ENCODE results near the gene SGIP1. TPM values are rescaled to one million over a fixed set of nuclear protein-coding genes. Genes with fewer than 3 reads are reported as not detected.

Gene SGIP1
- total and polyA plus RNA-seq, 2 experiments from 2014 or later = 2.4 to 6.1 TPM

DNA sequence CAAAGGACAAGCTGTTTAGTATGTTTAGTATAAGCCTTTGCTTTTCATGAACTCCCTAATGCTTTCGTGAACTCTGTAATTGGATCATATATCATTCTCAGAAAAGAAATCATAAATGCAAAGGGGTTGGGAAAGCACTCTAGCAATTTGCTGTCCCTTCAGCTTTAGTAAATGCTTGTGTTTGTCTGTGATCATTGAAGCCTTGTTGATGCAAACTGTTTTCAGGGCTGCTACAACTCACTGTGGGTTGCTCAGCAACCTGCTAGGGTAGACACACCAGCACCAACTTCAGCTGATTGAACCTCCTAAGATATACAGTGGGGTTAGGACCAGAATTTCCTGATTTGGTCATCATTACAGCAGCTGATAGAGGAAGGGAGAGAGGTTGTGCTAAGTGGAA, 95.0 kb downstream of the SGIP1 start:
- Mint-ChIP-seq H3K9me3 (no peaks in the 10 kb centered on the region), H3K36me3 (ENCODE audit: low read depth) (no peaks in the 10 kb centered on the region), H3K4me3 (no peak overlapping the region), H3K4me1 (no peaks in the 10 kb centered on the region), H3K27me3 (ENCODE audit: insufficient read depth, low read depth, poor library complexity) (peaks cover 2% of the 10 kb centered on the region), H3K27ac (no peak overlapping the region)
- no peak overlapping the region for H3K27ac ChIP-seq (ENCODE audit: low read depth)
- DNase-seq (ENCODE audit: low spot score) (no peak), ATAC-seq (no peak)
- no peaks in the 10 kb centered on the region for H3K36me3 ChIP-seq (ENCODE audit: insufficient read depth)
- H3K4me2 ChIP-seq = no peak overlapping the region
- H3K27me3 ChIP-seq (ENCODE audit: insufficient read depth) = no peaks in the 10 kb centered on the region
- TF ChIP-seq CREB1 (CRISPR knock-in tag; IDR thresholded peaks at IDR 0.05; ENCODE audit: low read depth) (no peak), STAT1 (IDR thresholded peaks at IDR 0.05; ENCODE audit: unreplicated experiment) (no peak), NANOG (IDR thresholded peaks at IDR 0.05; ENCODE audit: borderline replicate concordance) (no peak), POLR2AphosphoS5 (IDR thresholded peaks at IDR 0.05; ENCODE audit: low read depth) (no peak), EZH2 (IDR thresholded peaks at IDR 0.05; ENCODE audit: low read depth, unreplicated experiment) (no peak), ZNF114 (CRISPR knock-in tag; IDR thresholded peaks at IDR 0.05) (no peak)
- TF ChIP-seq, protein P1, sequence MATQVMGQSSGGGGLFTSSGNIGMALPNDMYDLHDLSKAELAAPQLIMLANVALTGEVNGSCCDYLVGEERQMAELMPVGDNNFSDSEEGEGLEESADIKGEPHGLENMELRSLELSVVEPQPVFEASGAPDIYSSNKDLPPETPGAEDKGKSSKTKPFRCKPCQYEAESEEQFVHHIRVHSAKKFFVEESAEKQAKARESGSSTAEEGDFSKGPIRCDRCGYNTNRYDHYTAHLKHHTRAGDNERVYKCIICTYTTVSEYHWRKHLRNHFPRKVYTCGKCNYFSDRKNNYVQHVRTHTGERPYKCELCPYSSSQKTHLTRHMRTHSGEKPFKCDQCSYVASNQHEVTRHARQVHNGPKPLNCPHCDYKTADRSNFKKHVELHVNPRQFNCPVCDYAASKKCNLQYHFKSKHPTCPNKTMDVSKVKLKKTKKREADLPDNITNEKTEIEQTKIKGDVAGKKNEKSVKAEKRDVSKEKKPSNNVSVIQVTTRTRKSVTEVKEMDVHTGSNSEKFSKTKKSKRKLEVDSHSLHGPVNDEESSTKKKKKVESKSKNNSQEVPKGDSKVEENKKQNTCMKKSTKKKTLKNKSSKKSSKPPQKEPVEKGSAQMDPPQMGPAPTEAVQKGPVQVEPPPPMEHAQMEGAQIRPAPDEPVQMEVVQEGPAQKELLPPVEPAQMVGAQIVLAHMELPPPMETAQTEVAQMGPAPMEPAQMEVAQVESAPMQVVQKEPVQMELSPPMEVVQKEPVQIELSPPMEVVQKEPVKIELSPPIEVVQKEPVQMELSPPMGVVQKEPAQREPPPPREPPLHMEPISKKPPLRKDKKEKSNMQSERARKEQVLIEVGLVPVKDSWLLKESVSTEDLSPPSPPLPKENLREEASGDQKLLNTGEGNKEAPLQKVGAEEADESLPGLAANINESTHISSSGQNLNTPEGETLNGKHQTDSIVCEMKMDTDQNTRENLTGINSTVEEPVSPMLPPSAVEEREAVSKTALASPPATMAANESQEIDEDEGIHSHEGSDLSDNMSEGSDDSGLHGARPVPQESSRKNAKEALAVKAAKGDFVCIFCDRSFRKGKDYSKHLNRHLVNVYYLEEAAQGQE (IDR thresholded peaks at IDR 0.05; ENCODE audit: unreplicated experiment) = no peak
- TF ChIP-seq, protein P2, sequence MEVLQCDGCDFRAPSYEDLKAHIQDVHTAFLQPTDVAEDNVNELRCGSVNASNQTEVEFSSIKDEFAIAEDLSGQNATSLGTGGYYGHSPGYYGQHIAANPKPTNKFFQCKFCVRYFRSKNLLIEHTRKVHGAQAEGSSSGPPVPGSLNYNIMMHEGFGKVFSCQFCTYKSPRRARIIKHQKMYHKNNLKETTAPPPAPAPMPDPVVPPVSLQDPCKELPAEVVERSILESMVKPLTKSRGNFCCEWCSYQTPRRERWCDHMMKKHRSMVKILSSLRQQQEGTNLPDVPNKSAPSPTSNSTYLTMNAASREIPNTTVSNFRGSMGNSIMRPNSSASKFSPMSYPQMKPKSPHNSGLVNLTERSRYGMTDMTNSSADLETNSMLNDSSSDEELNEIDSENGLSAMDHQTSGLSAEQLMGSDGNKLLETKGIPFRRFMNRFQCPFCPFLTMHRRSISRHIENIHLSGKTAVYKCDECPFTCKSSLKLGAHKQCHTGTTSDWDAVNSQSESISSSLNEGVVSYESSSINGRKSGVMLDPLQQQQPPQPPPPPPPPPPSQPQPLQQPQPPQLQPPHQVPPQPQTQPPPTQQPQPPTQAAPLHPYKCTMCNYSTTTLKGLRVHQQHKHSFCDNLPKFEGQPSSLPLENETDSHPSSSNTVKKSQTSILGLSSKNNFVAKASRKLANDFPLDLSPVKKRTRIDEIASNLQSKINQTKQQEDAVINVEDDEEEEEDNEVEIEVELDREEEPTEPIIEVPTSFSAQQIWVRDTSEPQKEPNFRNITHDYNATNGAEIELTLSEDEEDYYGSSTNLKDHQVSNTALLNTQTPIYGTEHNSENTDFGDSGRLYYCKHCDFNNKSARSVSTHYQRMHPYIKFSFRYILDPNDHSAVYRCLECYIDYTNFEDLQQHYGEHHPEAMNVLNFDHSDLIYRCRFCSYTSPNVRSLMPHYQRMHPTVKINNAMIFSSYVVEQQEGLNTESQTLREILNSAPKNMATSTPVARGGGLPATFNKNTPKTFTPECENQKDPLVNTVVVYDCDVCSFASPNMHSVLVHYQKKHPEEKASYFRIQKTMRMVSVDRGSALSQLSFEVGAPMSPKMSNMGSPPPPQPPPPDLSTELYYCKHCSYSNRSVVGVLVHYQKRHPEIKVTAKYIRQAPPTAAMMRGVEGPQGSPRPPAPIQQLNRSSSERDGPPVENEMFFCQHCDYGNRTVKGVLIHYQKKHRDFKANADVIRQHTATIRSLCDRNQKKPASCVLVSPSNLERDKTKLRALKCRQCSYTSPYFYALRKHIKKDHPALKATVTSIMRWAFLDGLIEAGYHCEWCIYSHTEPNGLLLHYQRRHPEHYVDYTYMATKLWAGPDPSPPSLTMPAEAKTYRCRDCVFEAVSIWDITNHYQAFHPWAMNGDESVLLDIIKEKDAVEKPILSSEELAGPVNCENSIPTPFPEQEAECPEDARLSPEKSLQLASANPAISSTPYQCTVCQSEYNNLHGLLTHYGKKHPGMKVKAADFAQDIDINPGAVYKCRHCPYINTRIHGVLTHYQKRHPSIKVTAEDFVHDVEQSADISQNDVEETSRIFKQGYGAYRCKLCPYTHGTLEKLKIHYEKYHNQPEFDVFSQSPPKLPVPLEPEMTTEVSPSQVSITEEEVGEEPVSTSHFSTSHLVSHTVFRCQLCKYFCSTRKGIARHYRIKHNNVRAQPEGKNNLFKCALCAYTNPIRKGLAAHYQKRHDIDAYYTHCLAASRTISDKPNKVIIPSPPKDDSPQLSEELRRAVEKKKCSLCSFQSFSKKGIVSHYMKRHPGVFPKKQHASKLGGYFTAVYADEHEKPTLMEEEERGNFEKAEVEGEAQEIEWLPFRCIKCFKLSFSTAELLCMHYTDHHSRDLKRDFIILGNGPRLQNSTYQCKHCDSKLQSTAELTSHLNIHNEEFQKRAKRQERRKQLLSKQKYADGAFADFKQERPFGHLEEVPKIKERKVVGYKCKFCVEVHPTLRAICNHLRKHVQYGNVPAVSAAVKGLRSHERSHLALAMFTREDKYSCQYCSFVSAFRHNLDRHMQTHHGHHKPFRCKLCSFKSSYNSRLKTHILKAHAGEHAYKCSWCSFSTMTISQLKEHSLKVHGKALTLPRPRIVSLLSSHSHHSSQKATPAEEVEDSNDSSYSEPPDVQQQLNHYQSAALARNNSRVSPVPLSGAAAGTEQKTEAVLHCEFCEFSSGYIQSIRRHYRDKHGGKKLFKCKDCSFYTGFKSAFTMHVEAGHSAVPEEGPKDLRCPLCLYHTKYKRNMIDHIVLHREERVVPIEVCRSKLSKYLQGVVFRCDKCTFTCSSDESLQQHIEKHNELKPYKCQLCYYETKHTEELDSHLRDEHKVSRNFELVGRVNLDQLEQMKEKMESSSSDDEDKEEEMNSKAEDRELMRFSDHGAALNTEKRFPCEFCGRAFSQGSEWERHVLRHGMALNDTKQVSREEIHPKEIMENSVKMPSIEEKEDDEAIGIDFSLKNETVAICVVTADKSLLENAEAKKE (CRISPR knock-in tag; IDR thresholded peaks at IDR 0.05) = no peak
- TF ChIP-seq, protein P3, sequence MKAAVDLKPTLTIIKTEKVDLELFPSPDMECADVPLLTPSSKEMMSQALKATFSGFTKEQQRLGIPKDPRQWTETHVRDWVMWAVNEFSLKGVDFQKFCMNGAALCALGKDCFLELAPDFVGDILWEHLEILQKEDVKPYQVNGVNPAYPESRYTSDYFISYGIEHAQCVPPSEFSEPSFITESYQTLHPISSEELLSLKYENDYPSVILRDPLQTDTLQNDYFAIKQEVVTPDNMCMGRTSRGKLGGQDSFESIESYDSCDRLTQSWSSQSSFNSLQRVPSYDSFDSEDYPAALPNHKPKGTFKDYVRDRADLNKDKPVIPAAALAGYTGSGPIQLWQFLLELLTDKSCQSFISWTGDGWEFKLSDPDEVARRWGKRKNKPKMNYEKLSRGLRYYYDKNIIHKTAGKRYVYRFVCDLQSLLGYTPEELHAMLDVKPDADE (IDR thresholded peaks at IDR 0.05) = no peak
- TF ChIP-seq, protein P4, sequence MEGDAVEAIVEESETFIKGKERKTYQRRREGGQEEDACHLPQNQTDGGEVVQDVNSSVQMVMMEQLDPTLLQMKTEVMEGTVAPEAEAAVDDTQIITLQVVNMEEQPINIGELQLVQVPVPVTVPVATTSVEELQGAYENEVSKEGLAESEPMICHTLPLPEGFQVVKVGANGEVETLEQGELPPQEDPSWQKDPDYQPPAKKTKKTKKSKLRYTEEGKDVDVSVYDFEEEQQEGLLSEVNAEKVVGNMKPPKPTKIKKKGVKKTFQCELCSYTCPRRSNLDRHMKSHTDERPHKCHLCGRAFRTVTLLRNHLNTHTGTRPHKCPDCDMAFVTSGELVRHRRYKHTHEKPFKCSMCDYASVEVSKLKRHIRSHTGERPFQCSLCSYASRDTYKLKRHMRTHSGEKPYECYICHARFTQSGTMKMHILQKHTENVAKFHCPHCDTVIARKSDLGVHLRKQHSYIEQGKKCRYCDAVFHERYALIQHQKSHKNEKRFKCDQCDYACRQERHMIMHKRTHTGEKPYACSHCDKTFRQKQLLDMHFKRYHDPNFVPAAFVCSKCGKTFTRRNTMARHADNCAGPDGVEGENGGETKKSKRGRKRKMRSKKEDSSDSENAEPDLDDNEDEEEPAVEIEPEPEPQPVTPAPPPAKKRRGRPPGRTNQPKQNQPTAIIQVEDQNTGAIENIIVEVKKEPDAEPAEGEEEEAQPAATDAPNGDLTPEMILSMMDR (conservative IDR thresholded peaks at IDR 0.05; ENCODE audit: low read depth in 2 of 2) = no peak
- H3K9me2 ChIP-seq (ENCODE audit: insufficient read depth) = 0 out of 2 replicates have a peak, but pooled peaks cover 4% of the 10 kb centered on the region
- no peaks in the 10 kb centered on the region for H4K20me1 ChIP-seq (replicated peaks; ENCODE audit: insufficient read depth)
- H3K4me3 ChIP-seq = no peak overlapping the region
- H3K4me1 ChIP-seq (ENCODE audit: insufficient read depth) = no peaks in the 10 kb centered on the region
- H2AFZ ChIP-seq = no peak overlapping the region
- no peaks in the 10 kb centered on the region for H3F3A ChIP-seq (replicated peaks; ENCODE audit: low read depth)
- no peaks in the 10 kb centered on the region for H3K79me2 ChIP-seq (replicated peaks; ENCODE audit: insufficient read depth)

All from GM23338 (cell line).